Calu3 (cell line): ENCODE results near the gene KRCC1. TPM values are rescaled to one million over a fixed set of nuclear protein-coding genes. Genes with fewer than 3 reads are reported as not detected.

Experiments
- BruUV-seq: library from RNA; stranded (reverse); fragments of 400-500 nt; replicated peaks from 2 replicates; lab custom pipeline; 2021; lab: Mats Ljungman, UMichigan
- CTCF ChIA-PET: fragments of 300-600 bp; sonication (Branson Sonifier 250); formaldehyde crosslinking; loops from one replicate; lab custom pipeline; 2022; ENCODE audit warnings: antibody characterized with exemption; lab: Charles Lee
- DNase-seq: peaks from one replicate; pipeline ENCODE4 v3.0.0; 2022
- H3K27ac Mint-ChIP-seq: one replicate; pipeline ENCODE4 v1.8.0; 2022; ENCODE audit warnings: mixed read lengths; ENCODE audit not compliant: unreplicated experiment
- H3K27me3 Mint-ChIP-seq: one replicate; pipeline ENCODE4 v1.8.0; 2022; ENCODE audit warnings: mixed read lengths; ENCODE audit not compliant: unreplicated experiment
- H3K36me3 Mint-ChIP-seq: one replicate; pipeline ENCODE4 v1.8.0; 2022; ENCODE audit warnings: mild to moderate bottlenecking, moderate library complexity, mixed read lengths; ENCODE audit not compliant: insufficient read depth, unreplicated experiment
- H3K4me1 Mint-ChIP-seq: one replicate; pipeline ENCODE4 v1.8.0; 2022; ENCODE audit warnings: mild to moderate bottlenecking, low read depth, mixed read lengths; ENCODE audit not compliant: unreplicated experiment
- H3K4me3 Mint-ChIP-seq: one replicate; pipeline ENCODE4 v1.8.0; 2022; ENCODE audit warnings: mild to moderate bottlenecking, low read depth, moderate library complexity, mixed read lengths; ENCODE audit not compliant: unreplicated experiment
- H3K9me3 Mint-ChIP-seq: one replicate; pipeline ENCODE4 v1.8.0; 2022; ENCODE audit warnings: low read depth, mixed read lengths; ENCODE audit not compliant: unreplicated experiment
- intact Hi-C: fragments of 100-400 bp; cut with micrococcal nuclease; formaldehyde crosslinking; loops from one replicate; pipeline ENCODE4 v1.10.0; 2022; ENCODE audit not compliant: unreplicated experiment
- total RNA-seq: library from RNA; stranded (reverse); gene quantifications from 2 replicates; pipeline ENCODE4 v1.2.3, GENCODE V29; 2022
- TF ChIP-seq, protein P1 (sequence below): fragments of 200-600 bp; IDR thresholded peaks from one replicate; pipeline ENCODE4 v1.8.0; 2022; ENCODE audit warnings: antibody characterized with exemption; ENCODE audit not compliant: unreplicated experiment

KRCC1 gene
- total RNA-seq, 1 experiment from 2014 or later: 32.1 TPM

DNA sequence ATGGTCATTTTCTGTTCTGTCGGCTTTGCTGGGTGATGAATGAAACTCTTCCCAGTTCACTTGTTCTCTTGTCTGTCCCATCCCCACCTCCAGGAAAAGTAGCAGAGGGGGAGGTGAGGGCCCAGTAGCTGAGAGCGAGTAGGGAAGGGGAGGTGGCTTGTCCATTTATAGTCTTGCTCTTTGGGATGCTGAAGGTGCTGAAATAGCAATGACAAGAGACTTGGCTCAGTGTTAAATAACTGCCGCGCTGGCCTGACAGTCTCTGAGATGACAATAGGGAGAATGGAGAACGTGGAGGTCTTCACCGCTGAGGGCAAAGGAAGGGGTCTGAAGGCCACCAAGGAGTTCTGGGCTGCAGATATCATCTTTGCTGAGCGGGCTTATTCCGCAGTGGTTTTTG lies 12.0 kb upstream of the KRCC1 start, which contains the start of gene SMYD1:
Gene SMYD1 (plus strand): TSS at position 228 of the 400 bp plus-strand sequence. CDS start 40 bp downstream, at position 268.
- CTCF ChIA-PET: no interaction called here
- H3K4me1 Mint-ChIP-seq: no peaks in the 10 kb centered on the region
- intact Hi-C loops: no loop called here
- TF ChIP-seq, protein P1, sequence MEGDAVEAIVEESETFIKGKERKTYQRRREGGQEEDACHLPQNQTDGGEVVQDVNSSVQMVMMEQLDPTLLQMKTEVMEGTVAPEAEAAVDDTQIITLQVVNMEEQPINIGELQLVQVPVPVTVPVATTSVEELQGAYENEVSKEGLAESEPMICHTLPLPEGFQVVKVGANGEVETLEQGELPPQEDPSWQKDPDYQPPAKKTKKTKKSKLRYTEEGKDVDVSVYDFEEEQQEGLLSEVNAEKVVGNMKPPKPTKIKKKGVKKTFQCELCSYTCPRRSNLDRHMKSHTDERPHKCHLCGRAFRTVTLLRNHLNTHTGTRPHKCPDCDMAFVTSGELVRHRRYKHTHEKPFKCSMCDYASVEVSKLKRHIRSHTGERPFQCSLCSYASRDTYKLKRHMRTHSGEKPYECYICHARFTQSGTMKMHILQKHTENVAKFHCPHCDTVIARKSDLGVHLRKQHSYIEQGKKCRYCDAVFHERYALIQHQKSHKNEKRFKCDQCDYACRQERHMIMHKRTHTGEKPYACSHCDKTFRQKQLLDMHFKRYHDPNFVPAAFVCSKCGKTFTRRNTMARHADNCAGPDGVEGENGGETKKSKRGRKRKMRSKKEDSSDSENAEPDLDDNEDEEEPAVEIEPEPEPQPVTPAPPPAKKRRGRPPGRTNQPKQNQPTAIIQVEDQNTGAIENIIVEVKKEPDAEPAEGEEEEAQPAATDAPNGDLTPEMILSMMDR: no peak
- no peaks in the 10 kb centered on the region for H3K27me3 Mint-ChIP-seq
- H3K36me3 Mint-ChIP-seq: no peaks in the 10 kb centered on the region
- no peak for DNase-seq
- no peak within 1 kb of the TSS for H3K27ac Mint-ChIP-seq
- no peak within 1 kb of the TSS for H3K4me3 Mint-ChIP-seq
- BruUV-seq: no TSS peak
- H3K9me3 Mint-ChIP-seq: no peaks in the 10 kb centered on the region

DNA sequence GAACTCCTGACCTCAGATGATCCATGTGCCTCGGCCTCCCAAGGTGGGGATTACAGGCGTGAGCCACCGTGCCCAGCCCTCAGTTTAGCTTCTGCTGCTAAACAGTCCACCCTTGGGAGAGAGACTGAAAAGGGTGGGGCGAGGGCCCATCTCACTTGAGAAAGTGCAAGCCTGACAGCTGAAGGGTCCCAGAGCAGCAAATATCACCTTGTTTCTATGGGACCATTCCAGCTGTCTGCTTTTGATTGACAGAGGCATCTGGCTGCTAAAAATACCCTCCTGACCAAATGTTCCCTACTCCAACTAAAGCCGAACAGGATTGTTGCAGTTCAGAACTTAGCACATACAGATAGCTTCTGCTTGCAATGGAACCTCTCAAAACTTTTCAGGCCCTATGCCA lies 11.6 kb upstream of the KRCC1 start:
- BruUV-seq: no TSS peak
- no peaks in the 10 kb centered on the region for H3K36me3 Mint-ChIP-seq
- H3K9me3 Mint-ChIP-seq: no peaks in the 10 kb centered on the region
- no peak overlapping the region for H3K27ac Mint-ChIP-seq
- TF ChIP-seq, protein P1: no peak
- intact Hi-C loops: no loop called here
- CTCF ChIA-PET: no interaction called here
- no peak for DNase-seq
- H3K4me1 Mint-ChIP-seq: no peaks in the 10 kb centered on the region
- no peak overlapping the region for H3K4me3 Mint-ChIP-seq
- no peaks in the 10 kb centered on the region for H3K27me3 Mint-ChIP-seq

DNA sequence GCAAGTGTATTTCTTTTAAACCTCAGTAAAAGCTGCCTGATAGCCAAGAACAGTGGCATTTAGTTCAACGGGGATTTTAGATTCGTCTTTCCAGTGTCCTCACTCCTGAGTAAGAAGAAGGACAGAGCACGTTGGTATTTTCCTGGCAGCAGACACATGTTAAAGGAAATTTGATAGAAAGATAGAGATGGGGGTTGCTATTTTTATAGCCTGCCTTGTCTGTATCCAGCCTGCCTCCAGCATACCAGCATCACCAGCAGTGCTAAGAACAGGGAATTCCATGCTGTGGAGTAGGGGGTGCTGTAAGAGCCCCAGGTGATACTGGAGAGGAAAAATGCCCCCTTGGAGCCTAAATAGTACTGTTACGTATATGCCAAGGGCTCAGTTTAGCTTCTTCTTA lies 11.0 kb upstream of the KRCC1 start:
- Mint-ChIP-seq H3K27ac (no peak overlapping the region), H3K36me3 (no peaks in the 10 kb centered on the region), H3K27me3 (no peaks in the 10 kb centered on the region), H3K4me1 (no peaks in the 10 kb centered on the region), H3K4me3 (no peak overlapping the region), H3K9me3 (no peaks in the 10 kb centered on the region)
- TF ChIP-seq, protein P1: no peak
- CTCF ChIA-PET: interaction anchor here (0.7 kb wide), 1 partner anchor 94 kb away, joined by 3 read pairs; no protein-coding TSS in a partner anchor
- DNase-seq: no peak
- no TSS peak for BruUV-seq
- intact Hi-C loops: no loop called here

DNA sequence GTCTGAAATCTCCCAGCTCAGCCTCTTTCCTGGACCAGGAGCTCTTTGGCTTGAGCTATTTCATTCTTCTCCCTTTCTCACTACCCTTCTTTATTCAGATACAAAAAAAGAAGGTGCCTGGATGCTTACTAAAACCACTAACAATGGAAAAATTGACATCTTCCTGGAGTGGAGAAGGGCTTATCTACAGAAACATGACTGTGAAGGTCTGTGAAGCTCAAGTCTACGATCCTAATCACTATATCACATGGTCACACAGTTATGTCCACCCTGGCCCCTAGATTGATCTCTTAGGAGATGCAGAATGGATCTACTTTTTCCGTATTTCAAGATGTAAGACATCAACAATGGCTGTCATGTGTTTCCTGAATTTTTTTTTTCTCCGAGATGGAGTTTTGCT lies 5.7 kb upstream of the KRCC1 start:
- Mint-ChIP-seq H3K27me3 (no peaks in the 10 kb centered on the region), H3K4me1 (peaks cover 19% of the 10 kb centered on the region), H3K27ac (no peak overlapping the region), H3K9me3 (no peaks in the 10 kb centered on the region), H3K4me3 (no peak overlapping the region), H3K36me3 (peaks cover 3% of the 10 kb centered on the region)
- TF ChIP-seq, protein P1: no peak
- BruUV-seq: no TSS peak
- no peak for DNase-seq
- CTCF ChIA-PET: interaction anchor here (1.2 to 3.0 kb wide), 6 partner anchors 10 to 99 kb away, joined by 3 to 83 read pairs (median 6); no protein-coding TSS in a partner anchor
- intact Hi-C loops: no loop called here
